Central memory CD4-positive, alpha-beta T cell (primary cell): ENCODE measurements around the gene KCNJ10.

Source experiments
- DNase-seq: peaks from one replicate; pipeline ENCODE4 v3.0.0; 2022

KCNJ10 gene

DNA sequence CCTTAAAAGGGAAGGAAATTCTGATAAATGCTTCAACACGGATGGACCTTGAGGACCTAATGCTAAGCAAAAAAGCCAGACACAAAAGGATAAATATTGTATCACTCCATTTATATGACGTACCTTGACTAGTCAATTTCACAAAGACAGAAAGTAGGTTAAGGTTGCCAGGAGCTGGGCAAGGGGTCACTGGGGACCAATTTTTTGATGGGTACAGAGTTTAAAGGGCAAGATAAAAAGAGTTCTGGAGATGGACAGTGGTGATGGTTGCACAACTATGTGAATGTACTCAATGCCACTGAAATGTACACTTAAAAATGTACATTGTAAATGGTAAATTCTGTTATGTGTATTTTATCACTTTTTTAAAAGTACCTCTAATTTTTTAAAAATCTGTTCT lies 83.9 kb downstream of the KCNJ10 start:
- no peak for DNase-seq

DNA sequence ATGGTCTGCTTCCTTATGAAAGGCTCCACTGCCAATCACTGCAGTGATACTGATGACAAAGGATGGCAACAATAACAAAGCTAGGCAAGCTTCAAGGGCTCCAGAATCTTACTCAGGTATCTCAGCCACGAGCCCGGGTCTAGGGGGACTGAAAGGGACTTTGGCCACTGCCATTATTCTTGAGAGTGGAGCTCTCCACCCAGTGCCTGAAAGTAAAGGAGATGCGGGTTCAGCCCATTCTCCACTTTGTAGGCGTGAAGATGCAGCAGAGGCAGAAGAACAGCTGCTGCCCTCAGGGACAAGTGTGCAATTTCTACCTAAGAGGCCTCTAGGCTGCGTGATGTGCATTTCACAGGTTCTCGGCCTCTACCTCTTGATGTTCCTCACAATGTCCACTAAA lies 84.5 kb downstream of the KCNJ10 start:
- DNase-seq, result no peak

DNA sequence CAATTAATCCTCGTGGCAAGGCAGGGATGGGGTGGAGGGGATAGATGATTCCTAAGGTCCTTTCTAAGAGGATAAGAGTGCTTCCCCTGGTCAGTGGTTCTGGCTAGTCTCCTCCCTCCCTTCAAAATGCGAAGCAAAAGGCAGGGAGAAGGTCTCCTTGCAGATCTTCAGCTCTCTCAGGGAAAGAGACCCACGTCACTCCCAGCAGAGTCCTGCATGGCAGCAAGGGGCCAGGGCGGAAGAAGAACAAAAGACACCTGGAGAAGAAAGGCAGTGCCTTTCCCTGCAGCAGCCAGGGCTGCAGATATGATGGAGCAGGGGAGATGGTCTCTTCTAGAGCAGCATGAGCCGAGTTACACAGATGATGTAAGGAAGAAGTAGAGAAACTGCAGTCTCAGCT lies 86.3 kb downstream of the KCNJ10 start:
- DNase-seq, result no peak

DNA sequence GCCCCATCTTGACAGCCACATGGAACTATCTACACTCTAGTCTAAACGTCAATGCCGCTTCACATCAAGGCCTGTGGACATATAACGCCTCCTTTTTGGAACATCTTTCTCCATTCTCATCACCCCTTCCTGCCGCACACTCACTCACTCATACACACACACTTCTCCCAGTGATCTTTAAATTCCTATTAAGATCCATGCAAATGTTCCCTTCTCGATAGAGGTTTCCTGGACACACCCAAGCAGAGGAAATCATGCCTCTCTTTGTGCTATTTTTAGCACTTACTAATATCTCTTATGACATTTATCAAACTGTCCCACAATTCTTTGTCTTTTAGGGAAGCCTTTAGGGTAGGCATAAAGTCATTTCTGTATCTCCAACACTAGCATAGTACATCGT lies 87.7 kb downstream of the KCNJ10 start:
- DNase-seq, result no peak

DNA sequence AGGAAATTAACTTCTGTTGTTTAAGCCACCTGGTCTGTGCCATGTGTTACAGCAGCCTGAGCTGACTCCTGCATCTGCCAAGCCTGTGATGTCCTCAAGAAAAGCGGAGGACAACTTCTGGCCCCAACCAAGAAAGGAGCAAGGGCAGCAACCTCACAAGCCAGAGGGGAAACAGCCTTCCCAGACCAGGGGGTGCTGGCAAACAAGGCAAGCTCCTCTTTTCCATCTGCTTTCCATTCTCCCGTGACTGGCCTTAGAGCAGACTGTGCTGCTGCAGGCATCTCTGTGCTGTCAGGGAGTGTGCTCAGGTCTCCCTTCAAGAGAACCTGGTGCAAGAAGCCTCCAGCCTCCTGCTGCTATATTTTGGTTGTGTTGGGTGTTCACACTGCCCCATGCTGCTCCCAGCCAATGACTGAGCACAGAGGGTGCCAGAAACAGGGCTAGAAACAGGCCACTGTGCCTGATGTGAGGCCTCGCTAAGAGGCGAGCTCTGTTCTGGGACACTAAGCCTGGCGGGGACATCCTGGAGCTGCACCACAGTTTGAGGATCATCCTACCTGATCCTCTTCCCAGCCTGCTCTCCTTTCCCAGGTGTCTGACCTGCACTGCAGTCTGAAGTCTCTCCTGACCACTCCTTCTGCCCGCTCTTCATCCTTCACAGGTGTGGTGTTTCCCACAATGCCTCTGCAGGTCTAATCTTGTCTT lies 88.5 kb downstream of the KCNJ10 start:
- no peak for DNase-seq

DNA sequence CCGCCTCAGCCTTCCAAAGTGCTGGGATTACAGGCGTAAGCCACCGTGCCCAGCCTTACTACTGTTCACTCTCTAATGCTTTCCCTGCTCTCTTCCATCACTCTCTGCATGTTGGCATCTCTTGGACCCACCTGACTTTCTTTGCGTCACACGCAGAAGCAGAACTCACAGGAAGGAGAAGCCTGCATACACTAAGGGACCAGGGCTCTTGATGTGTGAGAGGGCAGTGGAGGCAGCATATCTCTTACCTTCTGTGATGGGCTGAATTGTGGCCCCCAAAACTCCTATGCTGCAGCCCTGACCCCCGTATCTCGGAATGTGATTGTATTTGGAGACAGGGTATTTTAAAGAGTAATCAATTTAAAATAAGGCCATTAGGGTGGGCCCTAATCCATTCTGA lies 89.2 kb downstream of the KCNJ10 start:
- DNase-seq, result no peak

DNA sequence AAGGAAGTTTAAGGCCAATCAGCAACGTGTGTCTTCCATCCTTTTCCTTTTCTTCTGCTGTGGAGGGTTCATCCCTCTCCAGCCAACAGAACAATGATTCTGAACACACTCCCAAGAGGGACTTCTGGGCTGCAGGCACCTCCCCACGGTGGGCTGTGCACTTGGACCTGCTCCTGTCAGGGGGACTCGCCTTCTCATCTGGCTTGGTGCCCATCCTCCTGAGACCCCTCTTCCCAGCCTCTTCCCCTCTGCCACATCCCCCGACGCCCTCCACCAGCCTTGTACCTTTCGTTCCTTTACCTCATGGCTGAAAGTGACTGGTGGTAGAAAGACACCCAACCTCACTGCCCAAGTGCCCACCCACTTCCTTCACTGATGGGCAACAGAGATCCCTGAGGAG lies 89.9 kb downstream of the KCNJ10 start:
- DNase-seq, result no peak

DNA sequence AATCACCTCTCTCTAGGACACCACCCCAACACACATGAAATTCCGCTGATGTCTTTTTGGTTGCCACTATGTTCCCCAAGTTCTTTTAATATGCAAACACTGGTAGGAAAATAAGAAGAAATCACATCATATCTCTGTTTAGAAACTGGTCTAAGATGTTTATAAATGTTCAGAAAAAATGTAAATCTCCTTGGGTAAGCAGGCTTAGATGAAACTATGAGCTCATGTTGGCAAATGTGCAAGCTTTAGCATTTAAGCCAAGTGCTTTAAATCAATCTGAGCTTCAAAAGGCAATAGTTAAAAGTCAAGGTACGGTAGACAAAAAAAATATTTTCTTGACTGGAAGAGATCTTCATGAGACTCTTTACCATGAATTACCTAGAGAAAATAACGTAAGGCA lies 90.7 kb downstream of the KCNJ10 start:
- no peak for DNase-seq

DNA sequence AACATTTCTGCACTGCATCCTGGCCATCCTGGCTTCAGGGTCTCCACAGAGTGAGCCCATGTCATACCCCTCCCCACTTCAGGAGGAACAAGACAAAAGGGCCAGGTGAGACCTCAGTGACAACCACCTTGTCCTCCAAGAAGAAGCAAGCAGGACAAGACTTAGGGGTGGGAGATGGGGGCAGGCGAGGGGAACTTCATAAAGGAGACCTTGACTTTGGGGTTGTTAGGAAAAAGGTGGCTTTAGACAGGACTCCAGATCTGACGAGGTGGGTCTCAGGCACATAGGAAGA lies 91.9 kb downstream of the KCNJ10 start:
- no peak for DNase-seq

DNA sequence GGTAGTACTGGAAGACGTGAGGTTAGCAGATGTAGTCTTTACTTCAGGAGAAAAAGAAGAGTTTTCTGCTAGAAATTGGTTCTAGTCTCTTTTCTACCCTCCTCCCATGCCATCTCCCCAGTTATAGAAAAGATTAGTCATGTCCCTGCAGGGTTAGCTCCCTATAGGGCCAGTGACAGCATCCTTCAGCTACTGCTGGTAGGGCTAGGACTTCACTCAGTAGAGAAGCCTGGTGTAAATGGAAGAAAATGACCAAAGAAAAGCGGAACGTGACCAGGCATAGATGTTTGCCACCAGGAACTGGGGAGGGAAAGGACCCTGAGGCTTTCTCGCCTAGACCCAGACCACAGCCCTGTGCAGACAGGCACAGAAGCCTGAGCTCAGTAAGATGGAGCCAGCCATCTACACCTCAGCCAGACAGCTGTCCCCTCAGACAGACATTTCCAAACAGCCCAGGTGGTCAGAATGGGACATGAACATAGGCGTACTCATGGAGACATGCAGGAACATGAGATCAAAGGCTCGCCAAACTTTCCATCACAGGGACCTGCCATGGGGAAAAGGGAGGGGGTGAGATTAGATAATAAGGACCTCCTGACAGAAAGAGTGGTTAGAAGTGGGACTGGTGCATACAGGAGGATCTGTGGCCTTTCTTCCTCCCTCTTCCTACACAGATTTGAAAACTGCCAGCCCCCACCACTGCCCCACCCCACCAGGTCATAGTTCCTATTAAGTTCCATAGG lies 92.4 kb downstream of the KCNJ10 start:
- no peak for DNase-seq

DNA sequence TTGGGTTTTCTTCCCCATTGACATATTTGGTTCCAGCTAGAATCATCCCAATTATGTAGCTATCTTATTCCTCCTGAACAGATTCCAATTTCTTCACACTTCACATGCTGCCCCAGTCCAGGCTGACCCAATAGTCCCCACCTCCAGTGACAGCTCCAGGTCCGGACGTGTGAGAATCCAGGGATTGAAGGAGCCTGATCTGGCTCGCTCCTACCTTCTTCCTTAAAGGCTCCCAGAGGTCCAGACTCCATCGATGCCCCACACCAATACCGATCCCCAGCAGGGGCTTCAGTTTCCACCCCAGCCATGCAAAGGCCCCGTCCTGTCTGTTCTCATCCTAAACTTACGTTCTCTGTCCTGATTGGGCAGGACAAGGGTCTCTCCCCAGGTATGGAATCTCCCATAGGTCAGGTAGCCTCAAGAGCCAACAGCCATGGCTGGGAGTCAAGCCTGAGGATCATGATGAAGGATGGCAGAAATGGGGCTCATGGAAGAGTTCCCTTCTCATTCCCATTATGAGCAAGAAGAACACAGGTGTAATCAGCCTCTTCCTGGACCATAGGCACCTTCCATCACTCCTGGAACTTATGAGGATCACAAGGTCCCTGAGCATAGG lies 95.5 kb downstream of the KCNJ10 start:
- DNase-seq, result no peak

DNA sequence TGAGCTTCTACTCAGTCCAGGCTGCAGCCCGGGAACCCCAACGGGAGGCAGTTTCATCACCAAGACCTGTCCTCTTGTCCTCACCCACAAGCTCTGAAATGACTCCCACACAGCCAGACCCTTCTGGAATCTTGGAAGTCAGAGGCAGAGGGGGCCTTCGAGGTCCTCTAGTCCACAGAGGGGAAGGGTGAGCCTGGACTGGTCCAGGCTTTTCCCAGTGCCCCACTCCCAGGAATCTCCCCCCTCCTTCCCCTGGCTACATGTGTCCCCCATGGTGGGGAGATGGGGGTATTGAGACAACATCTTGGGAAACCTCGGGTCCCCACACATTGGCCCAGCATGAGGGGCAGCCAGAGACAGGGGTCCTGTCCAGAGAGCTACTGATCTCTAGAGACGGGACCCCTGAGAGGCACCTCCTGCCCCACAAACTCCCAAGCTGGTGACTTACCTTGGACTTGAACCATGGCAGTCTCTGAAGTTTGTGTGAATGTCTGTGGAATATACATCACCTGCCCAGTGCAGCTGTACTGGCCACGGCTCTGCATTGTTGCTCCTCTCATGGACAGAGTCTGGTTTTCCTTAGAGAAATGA lies 96.5 kb downstream of the KCNJ10 start:
- DNase-seq, result no peak

DNA sequence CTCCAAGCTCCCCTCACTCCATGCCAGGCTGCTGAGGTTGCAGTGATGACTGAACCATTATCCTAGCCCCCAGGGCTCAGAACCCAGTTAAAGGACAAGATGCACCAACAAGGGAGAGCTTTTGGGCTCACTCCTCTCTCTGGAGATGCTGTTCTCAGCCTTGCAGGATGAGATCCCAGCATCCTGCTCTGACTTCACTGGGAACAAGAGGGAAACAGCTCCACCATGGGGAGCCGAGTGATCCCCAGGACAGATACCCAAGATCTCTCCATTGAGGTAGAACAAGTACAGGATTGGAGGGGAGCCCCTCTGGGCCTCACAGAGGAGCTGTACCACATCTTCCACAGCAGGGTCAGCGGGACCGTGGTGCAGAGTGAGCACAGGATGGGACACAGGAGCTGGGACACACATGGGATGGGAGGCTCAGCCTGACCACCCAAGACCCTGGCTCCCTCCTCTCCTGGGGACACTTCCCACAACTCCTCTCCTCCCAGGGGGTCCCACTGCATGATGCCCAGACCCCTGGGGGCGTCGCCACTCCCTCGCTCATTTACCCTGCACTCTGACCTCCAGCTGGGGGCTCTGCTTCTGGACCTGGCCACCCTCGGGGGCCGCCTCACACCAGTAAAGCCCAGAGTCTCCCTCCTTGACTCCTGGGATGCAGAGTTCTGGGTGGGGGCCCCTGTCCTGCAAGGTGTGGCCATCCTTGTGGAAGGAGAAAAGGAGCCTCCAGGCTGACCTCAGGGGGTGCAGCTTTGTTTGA lies 97.3 kb downstream of the KCNJ10 start:
- no peak for DNase-seq

DNA sequence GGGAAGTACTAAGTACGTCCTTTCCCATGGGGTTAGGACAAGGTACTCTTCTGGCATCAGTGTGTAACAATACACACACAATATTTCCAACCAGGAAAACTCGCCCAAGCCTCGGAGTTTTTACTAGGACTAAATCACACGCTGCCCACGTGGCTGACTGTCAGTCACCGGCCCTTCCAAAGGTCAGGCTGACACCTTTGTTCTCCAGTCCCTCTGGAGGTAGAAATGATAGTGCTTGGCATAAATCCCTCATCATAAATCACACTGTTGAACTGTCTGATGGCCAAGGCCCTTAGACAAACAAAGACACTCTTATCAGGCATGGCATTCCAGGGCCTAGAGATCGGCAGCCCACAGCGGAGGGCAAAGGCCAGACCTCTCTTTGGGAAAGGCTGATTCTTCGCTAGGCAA lies 99.0 kb downstream of the KCNJ10 start:
- no peak for DNase-seq

DNA sequence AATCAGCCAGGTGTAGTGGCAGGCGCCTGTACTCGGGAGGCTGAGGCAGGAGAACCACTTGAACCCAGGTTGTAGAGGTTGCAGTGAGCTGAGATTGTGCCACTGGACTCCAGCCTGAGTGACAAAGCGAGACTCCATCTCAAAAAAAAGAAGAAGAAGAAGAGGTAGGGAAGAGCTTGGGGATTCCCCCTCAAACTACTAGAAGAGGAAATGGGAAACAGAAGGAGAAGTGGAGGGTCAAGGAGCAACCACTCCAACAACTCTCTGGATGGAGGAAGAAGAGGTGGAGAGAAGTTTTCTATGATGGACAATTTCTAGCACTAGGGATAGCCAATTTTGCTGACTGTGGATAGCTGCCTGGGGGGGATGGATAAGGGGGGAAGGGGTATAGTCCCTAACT lies 101.1 kb downstream of the KCNJ10 start:
- no peak for DNase-seq

DNA sequence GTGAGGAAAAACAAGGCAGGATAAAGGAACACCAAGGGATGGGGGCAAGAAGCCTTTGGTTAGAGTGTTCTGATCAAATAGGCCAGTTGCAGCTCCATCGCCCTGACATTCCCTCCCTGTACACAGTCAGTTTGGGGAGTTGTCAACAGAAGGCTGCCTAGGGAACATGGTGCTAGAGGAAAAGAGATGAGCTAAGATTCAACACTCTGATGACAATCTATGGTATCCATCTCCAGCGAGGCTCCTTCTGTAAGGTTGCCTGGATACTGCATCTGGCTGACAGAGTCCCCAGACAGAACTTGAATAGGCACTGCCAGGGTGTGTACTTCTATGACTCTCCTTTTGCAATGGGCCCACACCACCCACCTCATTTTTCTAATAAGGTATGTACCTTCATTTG lies 104.7 kb downstream of the KCNJ10 start:
- no peak for DNase-seq

DNA sequence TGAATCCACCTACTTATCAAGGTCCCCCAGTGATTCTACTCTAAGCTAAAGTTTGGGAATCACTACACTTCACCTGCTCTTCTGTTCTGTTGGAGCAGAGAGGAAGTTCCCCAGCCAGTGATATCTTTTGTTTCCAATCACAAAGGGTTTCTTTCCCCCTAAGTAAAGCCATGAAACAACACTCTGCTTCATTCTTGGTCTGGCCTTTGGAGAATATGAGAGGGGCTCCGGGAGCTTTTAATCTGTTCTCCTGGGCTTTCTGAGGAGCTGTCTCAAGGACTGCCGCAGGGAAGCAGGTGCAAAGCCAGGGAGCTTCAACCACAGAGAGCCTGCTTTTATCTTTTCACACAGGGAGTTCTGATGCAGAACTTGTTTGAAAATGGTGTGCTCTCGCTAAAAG lies 105.8 kb downstream of the KCNJ10 start:
- DNase-seq, result no peak

DNA sequence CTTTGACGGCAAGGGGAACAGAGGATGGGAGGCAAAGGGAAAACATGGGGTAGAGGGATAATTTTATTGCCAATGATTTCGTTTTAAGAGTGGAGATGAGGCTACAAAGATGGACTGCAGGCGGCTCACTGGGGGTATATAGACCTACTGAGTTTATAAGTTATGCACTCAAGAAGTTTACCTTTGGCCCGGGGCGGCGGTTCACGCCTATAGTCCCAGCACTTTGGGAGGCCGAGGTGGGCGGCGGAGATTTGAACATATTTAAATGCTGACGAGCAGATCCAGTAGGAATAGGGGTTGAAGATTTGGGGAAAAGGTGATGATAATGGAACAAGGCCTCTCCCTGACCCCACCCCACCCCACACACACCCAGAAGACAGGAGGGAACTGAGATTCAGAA lies 107.8 kb downstream of the KCNJ10 start:
- no peak for DNase-seq

DNA sequence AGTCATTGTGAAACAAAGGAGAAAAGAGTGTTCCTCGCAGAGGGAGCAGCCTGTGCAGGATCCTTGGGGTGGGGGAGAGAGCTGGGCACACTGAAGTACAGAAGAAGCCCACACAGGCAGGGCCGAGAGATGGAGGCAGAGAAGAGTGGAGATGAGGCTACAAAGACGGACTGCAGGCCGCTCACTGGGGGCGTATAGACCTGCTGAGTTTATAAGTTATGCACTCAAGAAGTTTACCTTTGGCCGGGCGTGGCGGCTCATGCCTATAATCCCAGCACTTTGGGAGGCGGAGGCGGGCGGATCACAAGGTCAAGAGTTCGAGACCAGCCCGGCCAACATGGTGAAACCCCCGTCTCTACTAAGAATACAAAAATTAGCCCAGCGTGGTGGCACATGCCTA lies 108.3 kb downstream of the KCNJ10 start:
- DNase-seq, result no peak

DNA sequence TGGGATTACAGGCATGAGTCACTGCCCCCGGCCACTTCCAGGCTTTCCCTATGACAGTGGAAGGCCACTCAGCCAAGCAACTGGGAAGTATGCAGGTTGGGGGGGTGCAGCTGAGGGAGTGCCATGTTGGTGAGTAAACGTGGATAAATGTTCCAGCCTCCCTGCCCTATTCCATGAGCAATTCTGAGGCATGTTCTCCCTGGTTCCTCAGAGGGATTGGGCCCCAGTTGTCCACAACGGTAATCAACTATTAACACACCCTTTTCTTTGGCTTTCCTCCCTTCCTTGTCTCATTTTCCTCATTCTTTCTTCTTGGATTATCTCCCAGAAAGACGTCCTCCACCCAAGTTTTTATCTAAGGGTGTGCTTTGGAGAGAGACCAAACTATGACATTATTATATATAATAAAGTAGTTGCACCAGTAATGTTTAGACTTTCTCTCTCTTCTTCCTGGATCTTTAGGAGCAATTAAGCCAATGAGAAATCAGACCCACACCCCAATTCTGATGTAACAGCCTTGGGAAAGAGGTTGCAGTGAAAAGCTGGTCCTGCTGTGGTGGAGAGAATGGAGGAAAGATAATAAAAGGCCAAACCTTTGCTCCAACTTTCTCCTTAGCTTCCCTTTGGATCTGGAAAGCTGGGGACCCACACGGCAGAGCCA lies 109.1 kb downstream of the KCNJ10 start:
- DNase-seq, result no peak

DNA sequence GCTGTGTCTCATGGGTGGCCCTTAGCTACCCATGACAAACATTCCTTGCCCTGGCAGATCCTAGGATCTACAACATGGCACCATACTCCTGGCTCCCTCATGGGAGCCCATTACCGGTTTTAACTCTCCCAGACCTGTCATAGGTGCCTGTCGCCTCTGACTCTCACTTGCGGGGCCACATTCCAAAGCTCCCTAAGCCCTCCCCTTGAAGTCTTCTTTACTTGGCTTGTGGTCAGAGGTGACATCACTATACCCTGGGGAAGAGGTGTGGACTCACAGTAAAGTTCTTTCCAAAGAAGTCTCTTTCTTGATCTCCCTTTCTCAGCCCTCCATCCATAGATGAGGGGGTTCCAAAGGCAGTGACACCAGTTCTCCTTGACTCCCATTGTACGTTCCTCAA lies 110.5 kb downstream of the KCNJ10 start:
- no peak for DNase-seq

DNA sequence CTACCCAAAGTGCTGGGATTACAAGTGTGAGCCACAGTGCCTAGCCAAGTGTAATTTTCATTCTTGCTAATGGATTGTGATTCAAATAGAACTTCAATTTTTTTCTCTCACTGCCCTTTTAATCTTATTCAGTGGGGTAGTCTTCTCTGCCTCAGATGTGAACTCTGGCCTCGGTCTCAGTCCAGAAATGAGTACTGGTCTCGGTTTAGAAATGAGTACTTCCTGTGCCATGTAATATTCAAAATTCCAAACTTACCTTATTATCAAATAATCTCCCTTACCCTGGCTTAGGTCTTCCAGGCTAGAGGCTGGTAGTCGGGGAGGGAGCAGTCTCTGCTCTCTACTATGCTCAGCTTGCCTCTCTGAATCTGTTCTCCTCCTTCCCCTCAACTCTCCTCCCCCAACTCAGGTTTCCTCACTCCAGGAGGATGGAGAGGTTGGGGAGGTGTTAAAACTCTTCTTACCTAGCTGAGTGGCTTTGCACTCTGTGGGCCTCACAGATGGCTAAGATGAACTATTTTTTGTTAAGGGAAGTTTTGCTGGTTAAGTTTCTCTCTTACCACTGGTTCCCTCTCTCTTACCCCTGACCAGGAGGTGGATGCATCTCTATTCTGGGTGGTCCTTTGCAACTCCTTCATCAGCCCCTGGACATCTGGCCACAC lies 111.1 kb downstream of the KCNJ10 start:
- DNase-seq, result no peak
